PC-3 (cell line): ENCODE results near the gene MIS18A. TPM values are rescaled to one million over a fixed set of nuclear protein-coding genes. Genes with fewer than 3 reads are reported as not detected.
"Not testable (repeated sequence)": the region's sequence is repeated elsewhere in the genome, so short reads cannot be mapped to it uniquely, and the experiment has no call there.

Experiments
- ATAC-seq: fragments of 200-7000 bp; cut with Tn5 transposase; 2 replicates; pipeline ENCODE4 v1.9.1; 2020; ENCODE audit warnings: mild to moderate bottlenecking, moderate library complexity
- BruUV-seq: library from RNA; stranded (reverse); fragments of 400-500 nt; replicated peaks from 2 replicates; lab custom pipeline; 2021; lab: Mats Ljungman, UMichigan
- CTCF ChIA-PET: fragments of 300-600 bp; sonication (Branson Sonifier 250); formaldehyde crosslinking; loops from one replicate; lab custom pipeline; 2022; ENCODE audit warnings: antibody characterized with exemption; lab: Charles Lee
- POLR2A ChIA-PET: fragments of 300-600 bp; sonication (Branson Sonifier 250); formaldehyde crosslinking; loops from one replicate; lab custom pipeline; 2022; ENCODE audit warnings: antibody characterized with exemption; ENCODE audit not compliant: unreplicated experiment; lab: Charles Lee
- DNase-seq: peaks from one replicate; pipeline ENCODE4 v3.0.0-alpha.2; 2015
- H2AFZ ChIP-seq: fragments of 300-600 bp; sonication (generic); 2 replicates; pipeline ENCODE4 v1.6.0; 2016; ENCODE audit warnings: antibody characterized with exemption, low read length
- H3F3A ChIP-seq: fragments of 300-600 bp; sonication (generic); one replicate; pipeline ENCODE4 v1.6.0; 2017; ENCODE audit warnings: antibody characterized with exemption, low read length, control low read depth, mild to moderate bottlenecking; ENCODE audit not compliant: unreplicated experiment
- H3K27ac ChIP-seq: fragments of 300-600 bp; sonication (generic); 2 replicates; pipeline ENCODE4 v1.5.1; 2016; ENCODE audit warnings: mild to moderate bottlenecking, low read length
- H3K27me3 ChIP-seq: fragments of 300-600 bp; sonication (generic); 2 replicates; pipeline ENCODE4 v1.6.1; 2016; ENCODE audit warnings: low read length, mixed read lengths
- H3K36me3 ChIP-seq: fragments of 300-600 bp; sonication (generic); 2 replicates; pipeline ENCODE4 v1.6.1; 2016; ENCODE audit warnings: low read depth, mixed run types, low read length, mixed read lengths
- H3K4me1 ChIP-seq: fragments of 300-600 bp; sonication (generic); 2 replicates; pipeline ENCODE4 v1.5.1; 2016; ENCODE audit warnings: low read length; ENCODE audit not compliant: insufficient read depth
- H3K4me2 ChIP-seq: fragments of 300-600 bp; sonication (generic); 2 replicates; pipeline ENCODE4 v1.6.0; 2016; ENCODE audit warnings: low read length
- H3K4me3 ChIP-seq: fragments of 300-600 bp; sonication (generic); 2 replicates; pipeline ENCODE4 v1.5.1; 2016; ENCODE audit warnings: mild to moderate bottlenecking, low read length, mixed read lengths
- H3K79me2 ChIP-seq: fragments of 300-600 bp; sonication (generic); 2 replicates; pipeline ENCODE4 v1.6.1; 2017; ENCODE audit warnings: low read length, mixed read lengths
- H3K9ac ChIP-seq: fragments of 300-600 bp; sonication (generic); 2 replicates; pipeline ENCODE4 v1.6.0; 2016; ENCODE audit warnings: mild to moderate bottlenecking, low read length
- H3K9me2 ChIP-seq: fragments of 300-600 bp; sonication (generic); replicated peaks from 2 replicates; pipeline ENCODE4 v1.6.1; 2016; ENCODE audit warnings: mixed run types, low read length, mixed read lengths
- H3K9me3 ChIP-seq: fragments of 300-600 bp; sonication (generic); 2 replicates; pipeline ENCODE4 v1.6.1; 2016; ENCODE audit warnings: low read length, mixed read lengths
- H4K20me1 ChIP-seq: fragments of 300-600 bp; sonication (generic); 2 replicates; pipeline ENCODE4 v1.6.1; 2016; ENCODE audit warnings: low read length, mixed read lengths
- CTCF ChIP-seq: fragments of 300-600 bp; sonication (generic); conservative IDR thresholded peaks from 2 replicates; pipeline ENCODE4 v1.5.1; 2017; ENCODE audit warnings: antibody characterized with exemption, low read depth, mild to moderate bottlenecking, low read length
- EZH2 ChIP-seq: fragments of 300-600 bp; sonication (generic); IDR thresholded peaks from one replicate; pipeline ENCODE4 v1.6.1; 2017; ENCODE audit warnings: antibody characterized with exemption, mild to moderate bottlenecking, low read length; ENCODE audit not compliant: unreplicated experiment
- EZH2phosphoT487 ChIP-seq: fragments of 300-600 bp; sonication (generic); IDR thresholded peaks from 2 replicates; pipeline ENCODE4 v1.6.1; 2018; ENCODE audit warnings: mild to moderate bottlenecking, antibody characterized with exemption, low read length, borderline replicate concordance
- intact Hi-C: fragments of 100-400 bp; cut with micrococcal nuclease; formaldehyde crosslinking; loops from 2 replicates; pipeline ENCODE4 v1.9.0; 2023
- total RNA-seq: library from RNA; depleted of rRNA; stranded (reverse); fragments of >200 nt; gene quantifications from 2 replicates; pipeline ENCODE4 v1.2.3, GENCODE V29; 2014

The MIS18A gene
- total RNA-seq, 1 experiment from 2014 or later: 42.0 TPM

GRCh38 chr21:32278103-32278502 lies 746 bp downstream of the MIS18A start:
- H3K9ac ChIP-seq: peak overlapping the region; percentile 86
- no peak overlapping the region for H3K27ac ChIP-seq
- H3K4me3 ChIP-seq: peak overlapping the region; percentile 92
- no peaks in the 10 kb centered on the region for H3K9me2 ChIP-seq
- intact Hi-C loops: no loop called here
- CTCF ChIA-PET: no interaction called here
- TF ChIP-seq CTCF (no peak), EZH2phosphoT487 (no peak), EZH2 (no peak)
- DNase-seq: peak; percentile 27
- no peaks in the 10 kb centered on the region for H4K20me1 ChIP-seq
- POLR2A ChIA-PET: interaction anchor here (0.6 kb wide), 1 partner anchor 1655 kb away, joined by 22 read pairs; no protein-coding TSS in a partner anchor
- no peaks in the 10 kb centered on the region; the same call in 1 of the 2 replicates for H3K36me3 ChIP-seq
- H3K4me1 ChIP-seq: peaks cover 14% of the 10 kb centered on the region
- H3K9me3 ChIP-seq: no peaks in the 10 kb centered on the region
- H3K4me2 ChIP-seq: peak overlapping the region; percentile 85
- H3F3A ChIP-seq: no peaks in the 10 kb centered on the region
- TSS peak; percentile 33 for BruUV-seq
- H2AFZ ChIP-seq: peak overlapping the region; percentile 95
- H3K79me2 ChIP-seq: peaks cover 33% of the 10 kb centered on the region
- no peaks in the 10 kb centered on the region for H3K27me3 ChIP-seq
- ATAC-seq: peak; percentile 35

- intact Hi-C loops: no loop called here
- no peak overlapping the region for H3K4me3 ChIP-seq
- no peak for DNase-seq
- H3K9me2 ChIP-seq: no peaks in the 10 kb centered on the region
- peaks cover 41% of the 10 kb centered on the region for H3K79me2 ChIP-seq
- CTCF ChIA-PET: interaction anchor here (0.6 kb wide), 1 partner anchor 544 kb away, joined by 5 read pairs; no protein-coding TSS in a partner anchor
- no peak overlapping the region for H2AFZ ChIP-seq
- BruUV-seq: no TSS peak
- H3K9ac ChIP-seq: no peak overlapping the region
- H3K4me2 ChIP-seq: no peak overlapping the region
- no peaks in the 10 kb centered on the region for H4K20me1 ChIP-seq
- ATAC-seq: no peak
- no peaks in the 10 kb centered on the region for H3F3A ChIP-seq
- no peaks in the 10 kb centered on the region for H3K27me3 ChIP-seq
- POLR2A ChIA-PET: no interaction called here
- no peaks in the 10 kb centered on the region for H3K9me3 ChIP-seq
- peaks cover 14% of the 10 kb centered on the region for H3K4me1 ChIP-seq
- TF ChIP-seq EZH2phosphoT487 (no peak), CTCF (no peak), EZH2 (no peak)
- no peaks in the 10 kb centered on the region; the same call in none of the 2 replicates for H3K36me3 ChIP-seq
- H3K27ac ChIP-seq: no peak overlapping the region
Observed at GRCh38 chr21:32276671-32277070, 2.2 kb downstream of the MIS18A start.

- Histone ChIP-seq H3K27ac (no peak overlapping the region), H3K4me3 (no peak overlapping the region), H3K4me2 (no peak overlapping the region), H3K4me1 (no peaks in the 10 kb centered on the region), H3K79me2 (peaks cover 15% of the 10 kb centered on the region), H3K9me3 (no peaks in the 10 kb centered on the region), H3K36me3 (peaks cover 30% of the 10 kb centered on the region), H3K9ac (no peak overlapping the region), H3F3A (no peaks in the 10 kb centered on the region), H4K20me1 (no peaks in the 10 kb centered on the region), H3K9me2 (no peaks in the 10 kb centered on the region), H2AFZ (no peak overlapping the region), H3K27me3 (no peaks in the 10 kb centered on the region)
- no peak for TF ChIP-seq CTCF
- TF ChIP-seq EZH2phosphoT487: no peak
- no peak for TF ChIP-seq EZH2
- BruUV-seq: no TSS peak
- no peak for ATAC-seq
- DNase-seq: no peak
- intact Hi-C loops: no loop called here
- CTCF ChIA-PET: no interaction called here
- POLR2A ChIA-PET: no interaction called here
Observed at GRCh38 chr21:32270748-32271147, 8.1 kb downstream of the MIS18A start.

- H3K4me3 ChIP-seq, POLR2A ChIA-PET, H3K27me3 ChIP-seq, H2AFZ ChIP-seq, ATAC-seq, H3K4me1 ChIP-seq, H4K20me1 ChIP-seq, CTCF ChIA-PET, H3K27ac ChIP-seq, H3K9me2 ChIP-seq, BruUV-seq, H3K9me3 ChIP-seq, H3K79me2 ChIP-seq, H3F3A ChIP-seq, DNase-seq, H3K4me2 ChIP-seq, intact Hi-C loops, H3K9ac ChIP-seq: not testable (repeated sequence)
- peaks cover 29% of the 10 kb centered on the region; the same call in 1 of the 2 replicates for H3K36me3 ChIP-seq
Observed at GRCh38 chr21:32265321-32265720, 13.5 kb downstream of the MIS18A start.
